HCT116 (cell line): ENCODE data around the gene ATP13A2. TPM values are rescaled to one million over a fixed set of nuclear protein-coding genes. Genes with fewer than 3 reads are reported as not detected.

Experiments
- ATAC-seq: fragments of 200-7000 bp; cut with Tn5 transposase; 2 replicates; pipeline ENCODE4 v1.9.1; 2020; ENCODE audit warnings: mild to moderate bottlenecking, moderate library complexity
- BruUV-seq: library from RNA; stranded (reverse); fragments of 400-500 nt; replicated peaks from 2 replicates; lab custom pipeline; 2021; lab: Mats Ljungman, UMichigan
- CTCF ChIA-PET: fragments of 300-600 bp; sonication (Branson Sonifier 250); formaldehyde crosslinking; loops from one replicate; lab custom pipeline; 2021; ENCODE audit warnings: antibody characterized with exemption; lab: Charles Lee
- POLR2A ChIA-PET: fragments of 300-600, 350-600 bp; sonication (Branson Sonifier 250); formaldehyde crosslinking; loops from one replicate; lab custom pipeline; 2021; ENCODE audit warnings: antibody characterized with exemption; lab: Charles Lee
- RAD21 ChIA-PET, 2 experiments: fragments of 300-600 bp; sonication (Branson Sonifier 250); formaldehyde crosslinking; loops; one replicate each; lab custom pipeline; 2023; ENCODE audit warnings: low total read pairs in 2 of 2; ENCODE audit not compliant: uncharacterized antibody in 2 of 2, unreplicated experiment in 2 of 2, low non-redundant PET in 1 of 2; lab: Charles Lee
- DNase-seq: peaks from one replicate; pipeline ENCODE4 v3.0.0-alpha.2; 2010; ENCODE audit warnings: low read depth, low spot score
- H2AFZ ChIP-seq: fragments of 200-600 bp; shearing (Covaris generic), sonication (generic); 2 replicates; pipeline ENCODE4 v1.6.1; 2017; ENCODE audit warnings: low read depth, mixed run types, mixed read lengths, antibody characterized with exemption, low read length; ENCODE audit not compliant: poor library complexity, severe bottlenecking
- H3K27ac ChIP-seq: 2 replicates; pipeline ENCODE4 v1.5.1; 2012; ENCODE audit warnings: low read depth, low read length
- H3K27me3 ChIP-seq: fragments of 200-600 bp; sonication (generic); 2 replicates; pipeline ENCODE4 v1.6.1; 2016; ENCODE audit warnings: mixed run types, low read length, mixed read lengths; ENCODE audit not compliant: insufficient read depth
- H3K36me3 ChIP-seq, 2 experiments: fragments of 200-500 bp in 1 of 2; fragments of 200-600 bp in 1 of 2; sonication (Bioruptor generic) in 1 of 2; sonication (generic) in 1 of 2; 2 replicates each; pipeline versions ENCODE4 v1.5.1 to v1.6.1; 2014 to 2016; ENCODE audit warnings: low read length in 2 of 2, inconsistent platforms in 1 of 2, mixed read lengths in 1 of 2, mixed run types in 1 of 2; ENCODE audit not compliant: insufficient read depth in 2 of 2, control insufficient read depth in 1 of 2
- H3K4me1 ChIP-seq, 2 experiments: fragments of 200-600 bp in 1 of 2; sonication (generic) in 1 of 2; 2 replicates each; pipeline versions ENCODE4 v1.5.1 to v1.6.1; 2012 to 2017; ENCODE audit warnings: low read length in 2 of 2, inconsistent platforms in 1 of 2, mild to moderate bottlenecking in 1 of 2, mixed read lengths in 1 of 2, mixed run types in 1 of 2, moderate library complexity in 1 of 2; ENCODE audit not compliant: insufficient read depth in 2 of 2, control insufficient read depth in 1 of 2
- H3K4me2 ChIP-seq: fragments of 200-600 bp; sonication (generic); 2 replicates; pipeline ENCODE4 v1.6.1; 2017; ENCODE audit warnings: mixed run types, low read length, mixed read lengths
- H3K4me3 ChIP-seq, 2 experiments: fragments of 200-600 bp in 1 of 2; sonication (generic) in 1 of 2; replicated peaks in 1 of 2; 2 replicates each; pipeline ENCODE4 v1.5.1; 2011 to 2016; ENCODE audit warnings: low read length in 2 of 2, control low read depth in 1 of 2, low read depth in 1 of 2, mild to moderate bottlenecking in 1 of 2, mixed read lengths in 1 of 2, mixed run types in 1 of 2
- H3K79me2 ChIP-seq: fragments of 200-600 bp; sonication (generic); 2 replicates; pipeline ENCODE4 v1.6.1; 2017; ENCODE audit warnings: mild to moderate bottlenecking, mixed run types, low read length, moderate library complexity, mixed read lengths; ENCODE audit not compliant: insufficient read depth
- H3K9ac ChIP-seq: fragments of 200-600 bp; sonication (generic); 2 replicates; pipeline ENCODE4 v1.6.1; 2016; ENCODE audit warnings: low read length, mixed read lengths
- H3K9me2 ChIP-seq: fragments of 200-600 bp; sonication (generic), shearing (Covaris generic); 2 replicates; pipeline ENCODE4 v1.6.1; 2017; ENCODE audit warnings: mixed run types, mild to moderate bottlenecking, moderate library complexity; ENCODE audit not compliant: insufficient read depth
- H3K9me3 ChIP-seq, 2 experiments: fragments of 200-500 bp in 1 of 2; fragments of 200-600 bp in 1 of 2; sonication (Bioruptor generic) in 1 of 2; sonication (generic) in 1 of 2; 2 replicates each; pipeline ENCODE4 v1.6.1; 2014 to 2017; ENCODE audit warnings: low read length in 2 of 2, mixed read lengths in 2 of 2, inconsistent platforms in 1 of 2, low read depth in 1 of 2, mild to moderate bottlenecking in 1 of 2, mixed run types in 1 of 2, moderate library complexity in 1 of 2; ENCODE audit not compliant: control insufficient read depth in 1 of 2, insufficient read depth in 1 of 2
- H4K20me1 ChIP-seq: fragments of 200-600 bp; sonication (generic), shearing (Covaris generic); 2 replicates; pipeline ENCODE4 v1.6.1; 2017; ENCODE audit warnings: mixed run types, mild to moderate bottlenecking, moderate library complexity; ENCODE audit not compliant: insufficient read depth
- ELF1 ChIP-seq: IDR thresholded peaks from 2 replicates; pipeline ENCODE4 v1.6.1; 2012; ENCODE audit warnings: low read depth, borderline replicate concordance
- RAD21 ChIP-seq: IDR thresholded peaks from 2 replicates; pipeline ENCODE4 v1.6.1; 2012; ENCODE audit warnings: low read depth, mild to moderate bottlenecking
- SRF ChIP-seq: IDR thresholded peaks from 2 replicates; pipeline ENCODE4 v1.6.1; 2012; ENCODE audit warnings: low read depth
- ZFX ChIP-seq: fragments of 450-650 bp; IDR thresholded peaks from 2 replicates; pipeline ENCODE4 v1.6.1; 2017
- intact Hi-C: fragments of 100-400 bp; cut with micrococcal nuclease; formaldehyde crosslinking; loops from 2 replicates; pipeline ENCODE4 v1.10.0; 2022
- total RNA-seq: library from RNA; stranded (reverse); gene quantifications from one replicate; pipeline ENCODE4 v1.2.1, GENCODE V29; 2021; ENCODE audit not compliant: unreplicated experiment
- TF ChIP-seq, protein P1 (sequence below): IDR thresholded peaks from 2 replicates; pipeline ENCODE4 v1.6.1; 2012
- TF ChIP-seq, protein P2 (sequence below): IDR thresholded peaks from 2 replicates; pipeline ENCODE4 v1.6.1; 2012; ENCODE audit warnings: low read depth
- TF ChIP-seq, protein P3 (sequence below), 3 experiments: fragments of 200-600 bp in 1 of 3; sonication (generic) in 1 of 3; IDR thresholded peaks in 2 of 3; conservative IDR thresholded peaks in 1 of 3; 2 replicates each; pipeline ENCODE4 v1.5.1; 2012 to 2017; ENCODE audit warnings: low read depth in 2 of 3, low read length in 2 of 3, antibody characterized with exemption in 1 of 3, borderline replicate concordance in 1 of 3, control low read depth in 1 of 3, mild to moderate bottlenecking in 1 of 3, mixed read lengths in 1 of 3, mixed run types in 1 of 3, moderate library complexity in 1 of 3; ENCODE audit not compliant: insufficient read depth in 1 of 3

ATP13A2 gene
- total RNA-seq, 1 experiment from 2014 or later, result 60.5 TPM

DNA sequence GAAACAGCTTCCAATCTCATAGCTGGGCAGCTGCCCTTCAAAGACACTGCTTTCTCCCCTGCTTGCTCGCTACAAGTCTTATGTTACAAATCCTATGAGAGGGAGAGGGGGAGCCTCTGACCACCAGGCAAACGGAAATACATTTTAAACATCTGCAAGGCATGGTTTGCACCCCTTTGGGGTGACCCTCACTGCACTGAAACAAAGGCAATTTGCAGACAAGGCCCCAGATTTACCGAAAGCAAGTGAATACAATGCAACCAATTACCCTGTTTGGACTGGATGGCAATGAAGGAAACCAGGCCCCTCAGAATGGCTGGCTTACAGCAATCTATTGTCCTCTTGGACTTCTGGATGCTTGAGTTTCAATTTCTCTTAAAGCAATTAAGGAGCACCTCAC lies 11.8 kb upstream of the ATP13A2 start:
- no TSS peak for BruUV-seq
- no peak for ATAC-seq
- no peak for TF ChIP-seq SRF
- TF ChIP-seq ZFX, result 0 out of 2 replicates have a peak, but pooled peaks have one; percentile 9
- TF ChIP-seq, protein P1, sequence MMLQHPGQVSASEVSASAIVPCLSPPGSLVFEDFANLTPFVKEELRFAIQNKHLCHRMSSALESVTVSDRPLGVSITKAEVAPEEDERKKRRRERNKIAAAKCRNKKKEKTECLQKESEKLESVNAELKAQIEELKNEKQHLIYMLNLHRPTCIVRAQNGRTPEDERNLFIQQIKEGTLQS, result no peak
- H3K79me2 ChIP-seq, result no peaks in the 10 kb centered on the region
- intact Hi-C loops, result no loop called here
- no peak overlapping the region for H3K4me3 ChIP-seq
- ChIA-PET POLR2A (no interaction called here), RAD21 (no interaction called here), CTCF (no interaction called here)
- H4K20me1 ChIP-seq, result no peaks in the 10 kb centered on the region; the same call in 1 of the 2 replicates
- no peak for DNase-seq
- no peak overlapping the region for H3K27ac ChIP-seq
- no peak overlapping the region for H3K9ac ChIP-seq
- no peaks in the 10 kb centered on the region for H3K27me3 ChIP-seq
- H3K4me1 ChIP-seq, result no peaks in the 10 kb centered on the region
- H3K4me2 ChIP-seq, result no peak overlapping the region
- no peak overlapping the region for H2AFZ ChIP-seq
- no peaks in the 10 kb centered on the region for H3K9me3 ChIP-seq
- no peaks in the 10 kb centered on the region for H3K9me2 ChIP-seq
- peaks cover 57 to 72% of the 10 kb centered on the region in 2 experiments for H3K36me3 ChIP-seq

DNA sequence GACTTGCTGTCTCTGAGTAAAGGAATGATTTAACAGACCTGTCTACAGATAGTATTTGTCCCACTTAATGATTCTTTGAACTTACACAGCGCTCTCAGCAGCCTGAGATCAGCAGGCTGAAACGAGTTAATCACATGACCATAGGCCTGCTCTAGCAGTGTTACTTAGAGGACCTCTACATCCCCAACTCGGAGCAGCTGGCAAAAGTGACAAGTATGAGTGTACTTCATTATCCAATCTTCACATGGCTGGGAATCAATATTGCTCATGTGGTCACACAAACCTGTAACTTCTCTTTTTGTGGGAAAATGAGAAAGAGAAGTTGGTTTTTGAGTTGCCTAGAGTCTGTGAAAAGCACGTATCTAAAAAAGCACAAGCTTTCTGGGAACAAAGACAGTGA lies 11.4 kb upstream of the ATP13A2 start:
- H3K27ac ChIP-seq, result no peak overlapping the region
- no peaks in the 10 kb centered on the region for H3K9me3 ChIP-seq
- H3K9me2 ChIP-seq, result no peaks in the 10 kb centered on the region
- TF ChIP-seq, protein P2, sequence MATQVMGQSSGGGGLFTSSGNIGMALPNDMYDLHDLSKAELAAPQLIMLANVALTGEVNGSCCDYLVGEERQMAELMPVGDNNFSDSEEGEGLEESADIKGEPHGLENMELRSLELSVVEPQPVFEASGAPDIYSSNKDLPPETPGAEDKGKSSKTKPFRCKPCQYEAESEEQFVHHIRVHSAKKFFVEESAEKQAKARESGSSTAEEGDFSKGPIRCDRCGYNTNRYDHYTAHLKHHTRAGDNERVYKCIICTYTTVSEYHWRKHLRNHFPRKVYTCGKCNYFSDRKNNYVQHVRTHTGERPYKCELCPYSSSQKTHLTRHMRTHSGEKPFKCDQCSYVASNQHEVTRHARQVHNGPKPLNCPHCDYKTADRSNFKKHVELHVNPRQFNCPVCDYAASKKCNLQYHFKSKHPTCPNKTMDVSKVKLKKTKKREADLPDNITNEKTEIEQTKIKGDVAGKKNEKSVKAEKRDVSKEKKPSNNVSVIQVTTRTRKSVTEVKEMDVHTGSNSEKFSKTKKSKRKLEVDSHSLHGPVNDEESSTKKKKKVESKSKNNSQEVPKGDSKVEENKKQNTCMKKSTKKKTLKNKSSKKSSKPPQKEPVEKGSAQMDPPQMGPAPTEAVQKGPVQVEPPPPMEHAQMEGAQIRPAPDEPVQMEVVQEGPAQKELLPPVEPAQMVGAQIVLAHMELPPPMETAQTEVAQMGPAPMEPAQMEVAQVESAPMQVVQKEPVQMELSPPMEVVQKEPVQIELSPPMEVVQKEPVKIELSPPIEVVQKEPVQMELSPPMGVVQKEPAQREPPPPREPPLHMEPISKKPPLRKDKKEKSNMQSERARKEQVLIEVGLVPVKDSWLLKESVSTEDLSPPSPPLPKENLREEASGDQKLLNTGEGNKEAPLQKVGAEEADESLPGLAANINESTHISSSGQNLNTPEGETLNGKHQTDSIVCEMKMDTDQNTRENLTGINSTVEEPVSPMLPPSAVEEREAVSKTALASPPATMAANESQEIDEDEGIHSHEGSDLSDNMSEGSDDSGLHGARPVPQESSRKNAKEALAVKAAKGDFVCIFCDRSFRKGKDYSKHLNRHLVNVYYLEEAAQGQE, result no peak
- TF ChIP-seq, protein P3, sequence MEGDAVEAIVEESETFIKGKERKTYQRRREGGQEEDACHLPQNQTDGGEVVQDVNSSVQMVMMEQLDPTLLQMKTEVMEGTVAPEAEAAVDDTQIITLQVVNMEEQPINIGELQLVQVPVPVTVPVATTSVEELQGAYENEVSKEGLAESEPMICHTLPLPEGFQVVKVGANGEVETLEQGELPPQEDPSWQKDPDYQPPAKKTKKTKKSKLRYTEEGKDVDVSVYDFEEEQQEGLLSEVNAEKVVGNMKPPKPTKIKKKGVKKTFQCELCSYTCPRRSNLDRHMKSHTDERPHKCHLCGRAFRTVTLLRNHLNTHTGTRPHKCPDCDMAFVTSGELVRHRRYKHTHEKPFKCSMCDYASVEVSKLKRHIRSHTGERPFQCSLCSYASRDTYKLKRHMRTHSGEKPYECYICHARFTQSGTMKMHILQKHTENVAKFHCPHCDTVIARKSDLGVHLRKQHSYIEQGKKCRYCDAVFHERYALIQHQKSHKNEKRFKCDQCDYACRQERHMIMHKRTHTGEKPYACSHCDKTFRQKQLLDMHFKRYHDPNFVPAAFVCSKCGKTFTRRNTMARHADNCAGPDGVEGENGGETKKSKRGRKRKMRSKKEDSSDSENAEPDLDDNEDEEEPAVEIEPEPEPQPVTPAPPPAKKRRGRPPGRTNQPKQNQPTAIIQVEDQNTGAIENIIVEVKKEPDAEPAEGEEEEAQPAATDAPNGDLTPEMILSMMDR (IDR thresholded peaks at IDR 0.05 in 2 of 3, conservative IDR thresholded peaks at IDR 0.05 in 1 of 3; ENCODE audit: borderline replicate concordance in 1 of 3, insufficient read depth in 1 of 3, low read depth in 2 of 3, low read length in 2 of 3), result no peak
- TF ChIP-seq ELF1 (no peak), RAD21 (no peak)
- TF ChIP-seq, all 23 proteins: peak for 0
- Histone ChIP-seq H3K4me3 (no peak overlapping the region), H3K27me3 (no peaks in the 10 kb centered on the region), H3K4me1 (no peaks in the 10 kb centered on the region), H3K9ac (no peak overlapping the region), H3K36me3 (peaks cover 61 to 71% of the 10 kb centered on the region in 2 experiments), H4K20me1 (no peaks in the 10 kb centered on the region; the same call in 1 of the 2 replicates), H2AFZ (no peak overlapping the region), H3K79me2 (no peaks in the 10 kb centered on the region), H3K4me2 (no peak overlapping the region)
- intact Hi-C loops, result no loop called here
- CTCF ChIA-PET, result no interaction called here
- ATAC-seq (no peak), DNase-seq (no peak)
- no TSS peak for BruUV-seq
- RAD21 ChIA-PET, result no interaction called here
- POLR2A ChIA-PET, result no interaction called here
